HG03521 (cell line): ENCODE results near the gene NRN1L.

Source experiments
- ATAC-seq: cut with Tn5 transposase; IDR thresholded peaks from one replicate; pipeline ENCODE4 v1.9.1; 2021; ENCODE audit warnings: mild to moderate bottlenecking, moderate library complexity; ENCODE audit not compliant: unreplicated experiment

The NRN1L gene

GRCh38 chr16:67934306-67935100 is 49.8 kb downstream of the NRN1L start:
- no peak for ATAC-seq

GRCh38 chr16:67935101-67935401 is 50.4 kb downstream of the NRN1L start:
- no peak for ATAC-seq

GRCh38 chr16:67935402-67936123 is 50.9 kb downstream of the NRN1L start:
- peak; percentile 88 for ATAC-seq
